Measurements from ENCODE around the gene TMEM178B. TPM values are rescaled to one million over a fixed set of nuclear protein-coding genes. Genes with fewer than 3 reads are reported as not detected.
"Not testable (repeated sequence)": the region's sequence is repeated elsewhere in the genome, so short reads cannot be mapped to it uniquely, and the experiment has no call there.

Gene TMEM178B
- total RNA-seq, 1 donor from 2014 or later = 35.4 TPM

GRCh38 chr7:141072548-141073172 is 1.2 kb upstream of the TMEM178B start:
- intact Hi-C loops (cut with DNase I) = no loop called here
- ATAC-seq (ENCODE audit: poor library complexity) (peak; percentile 83), DNase-seq (peak; percentile 74)

DNA sequence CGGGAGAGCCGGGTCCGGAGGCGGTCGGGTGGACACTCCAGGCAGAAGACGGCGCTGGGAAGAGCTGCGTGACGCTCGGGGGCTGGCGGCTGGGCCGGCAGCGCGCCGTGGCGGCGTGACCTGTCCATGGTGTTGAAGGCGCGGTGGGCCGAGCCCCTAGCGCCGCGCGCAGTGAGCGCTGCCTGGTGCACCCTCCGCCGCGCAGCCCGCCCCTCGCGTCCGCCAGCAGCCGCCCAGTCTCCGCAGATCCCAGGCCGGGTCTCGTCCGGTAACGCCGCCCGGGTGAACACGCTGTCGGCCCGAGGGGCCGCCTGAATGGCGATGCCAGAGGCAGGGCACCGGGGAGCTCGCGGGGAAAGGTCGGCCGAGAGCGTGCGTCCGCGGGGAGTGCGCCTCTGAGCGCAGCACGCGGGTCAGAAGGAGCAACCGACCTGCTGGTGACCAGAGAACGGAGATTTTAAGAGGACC is 657 bp upstream of the TMEM178B start:
- ATAC-seq (ENCODE audit: poor library complexity) (peak; percentile 94), DNase-seq (peak; percentile 46)
- intact Hi-C loops (cut with DNase I) = no loop called here

DNA sequence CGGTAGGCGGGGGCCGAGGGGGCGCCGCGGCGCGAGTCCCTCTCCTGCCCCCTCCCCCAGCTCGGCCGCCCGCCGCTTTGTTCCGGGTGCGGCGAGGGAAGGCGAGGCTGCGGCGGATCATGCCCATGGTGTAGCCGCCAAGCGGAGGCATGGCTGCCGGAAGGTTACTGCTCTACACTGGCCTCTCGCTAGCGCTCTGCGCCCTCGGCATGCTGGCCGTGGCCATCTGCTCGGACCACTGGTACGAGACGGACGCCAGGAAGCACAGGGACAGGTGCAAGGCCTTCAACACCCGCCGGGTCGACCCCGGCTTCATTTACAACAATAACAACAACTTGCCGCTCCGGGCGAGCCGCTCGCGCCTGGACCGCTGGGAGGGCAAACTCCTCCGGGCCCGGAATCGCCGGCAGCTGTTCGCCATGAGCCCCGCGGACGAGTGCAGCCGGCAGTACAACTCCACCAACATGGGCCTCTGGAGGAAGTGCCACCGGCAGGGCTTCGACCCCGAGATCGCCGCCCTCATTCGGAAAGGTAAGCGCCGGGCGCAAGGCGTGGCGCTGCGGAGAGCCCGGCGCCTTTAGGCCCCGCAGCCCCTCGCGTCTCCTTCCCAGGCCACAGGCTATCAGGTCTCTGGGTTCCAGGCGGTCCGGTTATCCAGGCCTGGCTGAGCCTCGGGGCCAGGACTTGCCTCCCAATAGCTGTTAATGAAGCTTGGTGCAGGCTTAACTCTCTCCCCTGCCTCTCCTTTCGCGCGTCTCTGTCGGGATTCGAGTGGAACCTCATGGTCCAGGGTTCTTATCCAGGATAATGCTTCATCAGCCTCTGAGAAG is 513 bp downstream of the TMEM178B start:
- peak; percentile 39 for ATAC-seq (ENCODE audit: poor library complexity)
- DNase-seq = no peak
- intact Hi-C loops (cut with DNase I) = no loop called here

GRCh38 chr7:141074997-141075396 is 1.1 kb downstream of the TMEM178B start:
- ATAC-seq (ENCODE audit: poor library complexity) = no peak
- no peak for DNase-seq
- intact Hi-C loops (cut with DNase I) = no loop called here

DNA sequence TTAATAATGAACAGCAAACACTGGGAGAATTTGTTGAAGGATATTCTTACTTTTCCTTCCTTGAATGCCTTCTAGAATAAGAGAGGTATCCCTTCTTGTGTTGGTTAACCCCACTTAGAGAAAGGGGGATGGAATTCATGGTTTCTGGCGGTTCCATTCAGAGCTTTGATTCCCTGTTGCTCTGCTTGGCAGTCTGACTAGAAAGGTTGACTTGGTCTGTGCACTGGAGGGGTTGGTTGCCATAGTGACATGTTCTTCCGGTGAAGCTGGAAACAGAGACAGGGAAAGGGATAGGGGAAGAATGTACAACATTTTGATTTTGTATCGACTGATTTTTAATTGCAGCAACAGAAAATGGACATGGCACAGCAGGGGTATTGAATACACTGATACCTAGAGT is 2.5 kb downstream of the TMEM178B start:
- no peak for DNase-seq
- ATAC-seq (ENCODE audit: poor library complexity) = no peak
- intact Hi-C loops (cut with DNase I) = no loop called here

DNA sequence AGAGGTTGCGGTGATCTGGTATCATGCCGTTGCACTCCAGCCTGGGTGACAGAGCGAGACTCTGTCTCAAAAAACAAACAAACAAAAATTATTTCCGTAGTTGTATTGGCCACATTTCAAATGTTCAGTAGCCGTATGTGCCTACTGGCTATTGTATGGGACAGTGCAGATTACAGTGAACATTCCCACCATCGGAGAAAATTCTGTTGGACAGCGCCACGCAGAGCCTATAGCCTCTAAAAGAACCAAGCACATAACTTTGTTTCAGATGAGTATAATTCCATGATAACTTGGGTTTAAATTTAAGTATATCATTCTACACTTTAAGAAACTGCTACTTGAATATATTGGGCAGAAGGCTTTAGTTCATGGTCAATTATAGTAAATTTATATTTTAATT is 5.4 kb downstream of the TMEM178B start:
- intact Hi-C loops (cut with DNase I) = no loop called here
- DNase-seq (no peak), ATAC-seq (ENCODE audit: poor library complexity) (no peak)

GRCh38 chr7:141089490-141089889 is 15.6 kb downstream of the TMEM178B start:
- ATAC-seq (ENCODE audit: poor library complexity); DNase-seq; intact Hi-C loops (cut with DNase I): not testable (repeated sequence)

DNA sequence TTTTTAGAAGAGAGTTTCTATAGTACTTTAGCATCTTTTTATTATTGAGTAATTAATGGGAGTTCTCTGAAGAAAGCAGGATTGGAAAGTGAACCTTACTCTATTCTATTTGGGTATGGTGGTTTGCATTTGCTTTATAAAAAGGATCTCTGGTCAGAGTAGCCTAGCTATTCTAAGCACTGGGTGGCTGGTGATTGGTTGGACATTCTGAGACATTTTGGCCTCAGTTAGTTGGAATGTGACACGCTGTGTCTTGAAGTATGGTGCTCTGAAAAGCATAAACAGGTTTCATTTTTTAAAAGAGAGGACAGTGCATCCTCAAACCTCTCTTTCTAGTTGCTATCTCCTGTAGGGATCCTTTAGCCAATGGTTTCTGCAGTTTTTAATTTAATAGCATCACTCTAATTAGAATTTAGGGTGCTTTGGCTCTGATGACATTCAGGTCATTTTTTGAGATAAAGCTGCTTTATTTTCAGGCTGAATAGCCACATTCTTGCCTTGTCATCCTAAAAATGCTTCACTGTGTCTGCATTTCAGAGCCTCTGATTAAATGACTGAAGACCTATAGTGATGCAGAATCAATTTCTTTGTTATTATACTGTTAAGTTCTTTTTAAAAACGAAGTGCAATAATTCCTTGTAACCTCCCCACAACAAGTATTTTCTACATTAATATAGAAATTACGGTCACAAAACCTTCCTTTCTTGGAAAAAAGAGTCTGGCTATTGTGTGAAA is 20.6 kb downstream of the TMEM178B start:
- DNase-seq (no peak), ATAC-seq (ENCODE audit: poor library complexity) (no peak)
- intact Hi-C loops (cut with DNase I) = no loop called here

GRCh38 chr7:141097430-141097829 is 23.6 kb downstream of the TMEM178B start:
- intact Hi-C loops (cut with DNase I) = no loop called here

GRCh38 chr7:141102436-141102835 is 28.6 kb downstream of the TMEM178B start:
- DNase-seq = no peak
- intact Hi-C loops (cut with DNase I) = no loop called here
- ATAC-seq (ENCODE audit: poor library complexity) = no peak

More at GRCh38 chr7:141097430-141097829, 23.6 kb downstream of the TMEM178B start:
- ATAC-seq (ENCODE audit: poor library complexity) (no peak), DNase-seq (no peak)

DNA sequence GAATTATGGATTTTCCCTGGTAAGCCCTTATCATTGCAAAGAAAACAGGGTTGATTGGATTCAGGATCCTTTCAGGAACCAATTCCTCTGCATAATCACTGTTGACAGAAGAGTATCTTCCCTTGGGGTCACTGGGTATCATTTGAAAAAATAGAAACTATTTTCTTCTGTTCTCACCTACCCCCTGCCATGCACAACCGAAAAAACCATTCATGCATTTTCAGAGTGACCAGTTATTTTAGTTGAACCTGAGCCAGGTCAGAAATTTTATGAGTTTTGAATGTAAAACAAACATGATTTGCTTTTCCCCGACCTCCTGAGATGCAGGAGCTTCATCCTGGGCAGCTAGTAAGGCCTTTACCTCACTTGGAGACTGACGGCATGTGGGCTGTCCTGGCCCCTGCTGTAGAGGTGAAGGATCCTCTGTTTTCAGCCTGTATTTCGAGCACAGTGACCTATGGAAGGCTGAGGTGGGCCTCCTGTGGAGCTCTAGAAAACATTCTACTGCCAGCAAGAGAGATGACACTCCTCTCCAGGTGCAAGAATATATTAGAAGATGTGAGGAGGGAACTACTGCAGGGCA is 30.1 kb downstream of the TMEM178B start:
- intact Hi-C loops (cut with DNase I) = no loop called here
- no peak for ATAC-seq (ENCODE audit: poor library complexity)
- DNase-seq = no peak

GRCh38 chr7:141113131-141113530 is 39.3 kb downstream of the TMEM178B start:
- DNase-seq = no peak
- no peak for ATAC-seq (ENCODE audit: poor library complexity)
- intact Hi-C loops (cut with DNase I) = no loop called here

GRCh38 chr7:141114029-141114664 is 40.3 kb downstream of the TMEM178B start:
- ATAC-seq (ENCODE audit: poor library complexity) = no peak
- no peak for DNase-seq
- intact Hi-C loops (cut with DNase I) = no loop called here

DNA sequence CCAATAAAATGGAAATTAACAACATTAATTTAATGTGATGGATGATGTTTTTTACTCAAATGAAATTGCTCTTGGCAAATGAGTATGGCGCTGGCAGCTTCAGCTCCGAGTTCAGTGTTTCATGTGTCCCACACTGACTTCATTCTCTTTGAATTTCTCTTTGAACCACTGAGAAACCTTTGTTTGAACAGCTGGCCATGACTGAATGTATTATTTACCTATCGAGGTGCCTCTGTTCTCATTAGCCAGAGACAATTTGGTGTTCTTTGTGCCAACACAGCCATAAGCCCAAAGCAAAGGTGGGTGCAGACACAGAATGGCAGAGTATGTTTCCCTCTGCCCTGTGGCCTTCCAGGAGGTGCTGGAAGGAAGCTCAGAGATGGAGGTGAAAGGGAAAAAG is 42.1 kb downstream of the TMEM178B start:
- intact Hi-C loops (cut with DNase I) = no loop called here
- no peak for ATAC-seq (ENCODE audit: poor library complexity)
- no peak for DNase-seq

GRCh38 chr7:141116661-141117060 is 42.8 kb downstream of the TMEM178B start:
- ATAC-seq (ENCODE audit: poor library complexity); DNase-seq; intact Hi-C loops (cut with DNase I): not testable (repeated sequence)

GRCh38 chr7:141118767-141119166 is 44.9 kb downstream of the TMEM178B start:
- intact Hi-C loops (cut with DNase I) = no loop called here
- DNase-seq (no peak), ATAC-seq (ENCODE audit: poor library complexity) (no peak)

- DNase-seq (no peak), ATAC-seq (ENCODE audit: poor library complexity) (no peak)
- intact Hi-C loops (cut with DNase I) = no loop called here
These were observed 45.3 kb downstream of the TMEM178B start for GRCh38 chr7:141119187-141119586.

- intact Hi-C loops (cut with DNase I) = no loop called here
- DNase-seq (no peak), ATAC-seq (ENCODE audit: poor library complexity) (no peak)
These were observed 48.9 kb downstream of the TMEM178B start for GRCh38 chr7:141122736-141123135.

DNA sequence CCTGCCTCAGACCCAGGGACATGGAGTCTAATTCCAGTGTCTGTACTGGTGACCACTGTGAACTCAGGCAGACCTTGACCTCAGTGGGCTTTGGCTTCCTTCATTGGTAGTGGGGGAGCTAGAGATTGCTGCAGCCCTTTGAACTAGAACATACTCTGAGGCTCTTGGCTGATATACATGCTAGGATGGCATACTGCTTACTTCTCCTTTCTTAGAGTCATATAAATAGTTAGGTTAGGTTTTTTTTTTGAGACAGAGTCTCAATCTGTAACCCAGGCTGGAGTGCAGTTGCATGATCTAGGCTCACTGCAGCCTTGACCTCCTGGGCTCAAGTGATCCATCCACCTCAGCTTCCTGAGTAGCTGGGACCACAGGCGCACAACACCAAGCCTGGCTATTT is 49.7 kb downstream of the TMEM178B start:
- ATAC-seq (ENCODE audit: poor library complexity) = no peak
- DNase-seq = no peak

More for the DNA sequence above, 49.7 kb downstream of the TMEM178B start:
- intact Hi-C loops (cut with DNase I) = no loop called here
